GM12891 (cell line): Measurements from ENCODE around the gene HSD3B2.

Source experiments
- POLR2A ChIP-seq: IDR thresholded peaks from 2 replicates; pipeline ENCODE4 v1.6.1; 2011; ENCODE audit warnings: low read depth, low read length, control low read depth
- POLR2AphosphoS5 ChIP-seq: IDR thresholded peaks from 2 replicates; pipeline ENCODE4 v1.6.1; 2011; ENCODE audit warnings: low read depth, low read length, control low read depth
- SPI1 ChIP-seq: IDR thresholded peaks from 2 replicates; pipeline ENCODE4 v1.6.1; 2011; ENCODE audit warnings: low read depth, low read length, control low read depth
- TAF1 ChIP-seq: IDR thresholded peaks from 2 replicates; pipeline ENCODE4 v1.6.1; 2011; ENCODE audit warnings: low read depth, low read length, control low read depth

- no peak for TF ChIP-seq POLR2A
- no peak for TF ChIP-seq TAF1
- TF ChIP-seq POLR2AphosphoS5, result no peak
- TF ChIP-seq SPI1, result no peak
Measured at GRCh38 chr1:119368554-119368953, 46.4 kb upstream of the HSD3B2 start, which contains the start of gene HAO2.
